ENCODE results near the gene TARS3.

The TARS3 gene

GRCh38 chr15:101702077-101702476, 22.2 kb downstream of the TARS3 start:
- in situ Hi-C loops (cut with MboI; ENCODE audit: low sequenced_read_pairs), result no loop called here

- in situ Hi-C loops (cut with MboI; ENCODE audit: low sequenced_read_pairs), result no loop called here
Measured at GRCh38 chr15:101698314-101698713, 26.0 kb downstream of the TARS3 start.

GRCh38 chr15:101697488-101697887, 26.8 kb downstream of the TARS3 start:
- in situ Hi-C loops (cut with MboI; ENCODE audit: low sequenced_read_pairs), result no loop called here

- in situ Hi-C loops (cut with MboI; ENCODE audit: low sequenced_read_pairs), result no loop called here
Measured at GRCh38 chr15:101696829-101697228, 27.4 kb downstream of the TARS3 start.

GRCh38 chr15:101694261-101694660, 30.0 kb downstream of the TARS3 start:
- in situ Hi-C loops (cut with MboI; ENCODE audit: low sequenced_read_pairs), result no loop called here

GRCh38 chr15:101692801-101693598, 31.3 kb downstream of the TARS3 start:
- in situ Hi-C loops (cut with MboI; ENCODE audit: low sequenced_read_pairs), result no loop called here

GRCh38 chr15:101689901-101690300, 34.4 kb downstream of the TARS3 start:
- in situ Hi-C loops (cut with MboI; ENCODE audit: low sequenced_read_pairs), result no loop called here

DNA sequence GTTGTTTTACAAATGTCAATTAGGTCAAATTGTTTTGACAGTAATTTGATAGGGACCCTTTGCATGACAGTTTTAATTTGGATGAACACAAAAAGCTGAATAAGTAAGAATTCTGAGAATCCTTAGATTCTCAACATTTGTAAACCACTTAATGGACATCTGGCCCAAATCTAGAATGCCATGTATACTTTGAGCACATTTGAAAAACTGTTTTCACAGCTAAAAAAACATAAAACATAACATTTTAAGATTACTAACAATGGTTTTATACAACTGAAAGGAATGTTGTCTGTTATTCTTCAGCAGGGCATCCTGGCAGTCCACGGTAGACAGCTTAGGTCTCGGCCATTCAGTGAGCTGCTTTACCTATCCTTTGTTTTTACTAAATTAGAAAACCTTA, 37.6 kb downstream of the TARS3 start:
- in situ Hi-C loops (cut with MboI; ENCODE audit: low sequenced_read_pairs), result no loop called here

DNA sequence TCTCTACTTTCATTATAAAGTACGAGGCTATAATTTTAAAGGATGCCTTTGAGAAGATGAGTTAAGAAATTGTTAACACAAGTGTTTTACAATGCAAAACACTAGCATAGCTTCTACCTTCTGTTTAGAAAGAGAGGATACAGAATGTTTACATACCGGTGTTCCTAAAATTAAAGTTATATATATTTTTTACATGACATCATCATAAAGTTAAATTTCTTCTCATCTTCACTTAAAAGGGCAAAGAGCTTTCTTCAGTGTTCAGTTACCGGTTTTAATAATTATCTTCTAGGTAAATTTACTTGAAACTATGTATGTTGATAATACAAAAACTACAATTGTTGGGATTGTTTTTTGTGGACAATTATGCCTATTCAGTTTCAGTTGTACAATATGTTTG, 39.4 kb downstream of the TARS3 start:
- in situ Hi-C loops (cut with MboI; ENCODE audit: low sequenced_read_pairs), result no loop called here

DNA sequence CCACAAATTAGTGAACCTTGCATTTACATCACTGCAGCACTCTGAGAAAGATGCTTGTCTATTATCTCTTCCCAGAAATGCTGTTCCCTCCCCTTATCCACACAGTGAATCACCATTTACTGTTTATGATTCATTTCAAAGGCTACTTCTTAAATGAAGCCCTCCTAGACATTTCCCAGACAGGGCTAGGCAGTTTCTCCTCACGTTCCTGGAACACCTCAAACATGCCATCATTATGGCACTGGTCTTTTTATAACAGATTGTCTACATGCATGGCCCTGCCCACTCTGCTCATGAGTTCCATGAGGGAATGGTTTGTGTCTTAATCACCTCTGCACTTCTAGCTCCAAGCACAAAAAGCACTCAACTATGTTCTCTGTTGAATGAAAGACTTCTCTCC, 39.9 kb downstream of the TARS3 start:
- in situ Hi-C loops (cut with MboI; ENCODE audit: low sequenced_read_pairs), result no loop called here

DNA sequence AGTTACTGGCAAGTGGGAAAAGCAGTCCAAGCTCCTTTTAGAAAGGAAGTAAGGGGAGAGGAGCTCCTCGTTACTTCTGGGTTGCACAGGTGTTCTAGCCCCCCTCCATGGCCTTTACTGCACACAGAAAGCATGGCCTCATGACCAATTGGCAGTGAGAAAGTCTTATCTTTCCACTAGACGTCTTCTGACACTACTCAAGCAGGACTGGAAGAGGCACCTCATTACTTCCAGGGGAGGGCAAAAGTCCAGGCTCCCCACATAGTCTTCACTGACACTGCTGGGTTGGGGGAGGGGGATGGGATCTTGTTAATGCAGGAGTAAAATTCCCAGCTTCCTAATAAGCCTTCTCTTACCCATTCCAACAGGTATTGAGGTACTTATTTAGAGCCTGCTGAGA, 44.5 kb downstream of the TARS3 start:
- in situ Hi-C loops (cut with MboI; ENCODE audit: low sequenced_read_pairs), result no loop called here

- in situ Hi-C loops (cut with MboI; ENCODE audit: low sequenced_read_pairs), result no loop called here
Measured at GRCh38 chr15:101676921-101677329, 47.3 kb downstream of the TARS3 start.

DNA sequence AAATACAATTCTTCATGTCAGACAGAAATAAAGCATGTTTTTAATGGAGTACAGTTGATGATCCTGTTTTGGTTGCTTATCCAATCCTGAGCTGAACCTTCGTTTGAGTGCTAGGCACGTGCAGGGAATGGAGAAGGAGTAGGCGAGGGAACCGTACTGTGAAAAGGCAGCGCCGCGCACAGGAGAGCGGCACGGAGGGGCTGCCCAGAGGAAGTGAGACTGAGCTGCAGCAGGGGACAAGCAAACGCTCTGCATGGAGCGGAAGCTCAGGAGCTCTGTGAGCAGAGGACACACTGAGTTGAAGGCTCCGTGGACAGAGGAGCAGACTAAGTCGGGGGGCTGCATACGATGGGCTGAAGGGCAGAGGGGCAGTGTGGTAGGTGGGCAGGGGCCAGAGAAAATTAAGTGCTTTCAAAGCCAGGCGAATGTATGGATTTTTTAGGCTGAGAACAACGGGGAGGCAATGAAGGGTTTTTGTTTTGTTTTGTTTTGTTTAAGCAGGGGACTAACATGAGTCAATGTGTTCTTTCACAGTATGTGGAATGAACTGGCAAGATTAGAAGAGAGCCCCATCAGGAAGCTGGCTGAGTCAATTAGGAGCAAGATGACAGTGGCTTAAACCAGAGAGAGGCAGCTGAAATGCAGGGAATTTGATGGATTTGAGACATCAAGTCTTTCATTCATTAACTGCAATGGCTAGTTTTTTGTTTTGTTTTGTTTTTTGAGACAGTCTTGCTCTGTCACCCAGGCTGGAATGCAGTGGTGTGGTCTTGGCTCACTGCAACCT, 48.3 kb downstream of the TARS3 start:
- in situ Hi-C loops (cut with MboI; ENCODE audit: low sequenced_read_pairs), result no loop called here

GRCh38 chr15:101675015-101675414, 49.3 kb downstream of the TARS3 start:
- in situ Hi-C loops (cut with MboI; ENCODE audit: low sequenced_read_pairs), result no loop called here

- in situ Hi-C loops (cut with MboI; ENCODE audit: low sequenced_read_pairs), result no loop called here
Measured at GRCh38 chr15:101672298-101672697, 52.0 kb downstream of the TARS3 start.

DNA sequence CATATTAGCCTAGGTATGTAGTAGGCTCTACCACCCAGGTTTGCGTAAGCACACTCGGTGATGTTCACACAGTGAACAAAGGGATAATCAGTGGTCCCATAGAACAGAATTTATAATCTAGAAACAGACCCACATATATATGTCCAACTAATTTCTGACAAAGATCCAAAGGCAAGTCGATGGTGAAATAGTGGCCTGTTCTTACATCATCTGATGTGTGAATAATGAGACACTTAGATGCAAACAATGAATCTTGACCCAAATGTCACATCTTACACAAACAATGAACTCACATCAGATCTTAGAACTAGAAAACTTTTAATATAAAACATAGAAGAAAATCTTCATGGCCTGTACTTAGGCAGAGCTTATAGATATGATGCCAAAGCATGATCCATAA, 54.5 kb downstream of the TARS3 start:
- in situ Hi-C loops (cut with MboI; ENCODE audit: low sequenced_read_pairs), result no loop called here

GRCh38 chr15:101667881-101668280, 56.4 kb downstream of the TARS3 start:
- in situ Hi-C loops (cut with MboI; ENCODE audit: low sequenced_read_pairs), result no loop called here

DNA sequence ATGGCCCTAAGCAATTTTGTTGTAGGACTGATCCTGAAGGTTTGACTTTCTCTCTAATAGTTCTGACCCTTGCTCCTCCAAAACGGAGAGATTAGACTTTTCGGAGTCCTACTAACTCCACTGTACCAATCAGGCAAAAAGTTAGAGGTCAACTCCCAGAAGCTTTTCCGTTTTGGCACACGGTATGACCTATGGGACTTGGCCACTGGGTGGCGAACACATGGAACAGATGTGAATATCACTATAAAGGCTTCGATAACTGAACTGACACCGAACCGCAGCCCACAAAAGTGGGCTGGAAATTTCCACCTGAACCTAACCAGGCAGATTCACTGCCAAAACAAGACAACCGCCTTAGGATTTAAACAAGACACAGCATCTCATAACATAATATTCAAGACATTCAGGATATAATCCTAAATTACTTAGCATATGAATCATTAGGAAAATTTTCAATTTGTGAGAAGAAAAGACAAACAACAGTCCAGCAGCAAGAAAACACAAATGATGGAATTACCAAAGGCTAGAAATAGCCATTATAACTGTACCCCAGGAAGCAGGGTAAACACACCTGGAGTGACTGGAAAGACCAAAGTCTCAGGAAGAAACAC, 59.9 kb downstream of the TARS3 start:
- in situ Hi-C loops (cut with MboI; ENCODE audit: low sequenced_read_pairs), result no loop called here

DNA sequence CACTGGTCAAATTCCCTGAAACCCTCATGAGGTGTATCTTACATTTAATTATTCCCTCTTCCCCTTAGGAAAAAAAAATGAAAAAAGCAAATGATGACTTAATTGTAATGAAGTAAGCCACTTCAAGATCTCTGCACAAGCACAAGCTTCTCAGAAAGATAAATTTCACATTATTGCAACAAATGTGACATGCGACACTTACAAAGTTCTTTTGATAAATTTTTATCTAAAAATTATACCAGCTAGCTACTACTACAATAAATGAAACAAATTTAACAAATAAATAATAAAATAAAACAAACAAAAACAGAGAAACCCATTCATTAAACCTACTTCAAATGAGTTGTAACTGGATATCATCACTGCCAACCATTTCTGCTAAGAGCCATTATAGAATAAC, 62.1 kb downstream of the TARS3 start:
- in situ Hi-C loops (cut with MboI; ENCODE audit: low sequenced_read_pairs), result no loop called here

DNA sequence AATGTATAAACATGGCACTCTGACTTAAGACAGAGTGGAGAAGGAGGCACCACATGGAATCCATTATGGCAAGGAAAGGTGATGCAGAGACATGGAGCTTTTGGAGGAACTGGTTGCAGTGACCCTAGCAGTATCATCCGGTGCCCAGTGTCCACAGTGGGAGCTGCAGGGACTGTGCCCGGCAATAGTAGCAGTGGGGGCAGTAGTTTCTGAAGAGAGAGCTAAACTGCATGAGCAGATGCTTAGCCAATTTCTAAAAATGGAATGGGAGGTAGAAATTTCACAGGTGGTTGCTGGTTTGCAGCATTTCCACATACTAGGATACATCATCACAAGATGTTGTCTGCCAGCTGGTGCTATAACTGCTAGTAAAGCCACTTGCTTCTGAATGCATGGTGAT, 64.3 kb downstream of the TARS3 start:
- in situ Hi-C loops (cut with MboI; ENCODE audit: low sequenced_read_pairs), result no loop called here

- in situ Hi-C loops (cut with MboI; ENCODE audit: low sequenced_read_pairs), result no loop called here
Measured at GRCh38 chr15:101657968-101658784, 66.1 kb downstream of the TARS3 start.
